Measurements from ENCODE around the gene ARID1B.

ARID1B gene

GRCh38 chr6:156974830-156975261, 197.7 kb downstream of the ARID1B start:
- no peak overlapping the region for H3K4me3 ChIP-seq (ENCODE audit: insufficient read depth, low read length, poor library complexity, severe bottlenecking)
- H4K20me1 ChIP-seq (ENCODE audit: low read depth, low read length) = peaks cover 43% of the 10 kb centered on the region
- H3K4me2 ChIP-seq (ENCODE audit: low read depth, low read length, poor library complexity, severe bottlenecking) = no peak overlapping the region

GRCh38 chr6:156975414-156975813, 198.2 kb downstream of the ARID1B start:
- Histone ChIP-seq H3K79me2 (ENCODE audit: insufficient read depth, low read length) (peaks cover 70% of the 10 kb centered on the region), H2AFZ (ENCODE audit: low read depth, low read length, severe bottlenecking) (no peak overlapping the region), H3K9ac (ENCODE audit: low read length) (no peak overlapping the region), H3K4me3 (ENCODE audit: insufficient read depth, low read length, poor library complexity, severe bottlenecking) (no peak overlapping the region), H3K36me3 (ENCODE audit: low read length) (no peaks in the 10 kb centered on the region), H3K4me2 (ENCODE audit: low read depth, low read length, poor library complexity, severe bottlenecking) (no peak overlapping the region), H3K27ac (ENCODE audit: low read depth, low read length) (no peak overlapping the region), H3F3A (ENCODE audit: insufficient read depth) (no peaks in the 10 kb centered on the region; the same call in 1 of the 2 replicates), H3K9me2 (replicated peaks; ENCODE audit: insufficient read depth, low read length) (no peaks in the 10 kb centered on the region), H4K20me1 (ENCODE audit: low read depth, low read length) (peaks cover 43% of the 10 kb centered on the region), H3K27me3 (ENCODE audit: low read length) (no peaks in the 10 kb centered on the region), H3K9me3 (ENCODE audit: insufficient read depth, low read length) (no peaks in the 10 kb centered on the region)
- TF ChIP-seq CTCF (IDR thresholded peaks at IDR 0.05; ENCODE audit: insufficient read depth, low read length, poor library complexity, severe bottlenecking) (no peak), EZH2phosphoT487 (conservative IDR thresholded peaks at IDR 0.05; ENCODE audit: low read length) (no peak)

More at GRCh38 chr6:156974830-156975261, 197.7 kb downstream of the ARID1B start:
- no peak overlapping the region for H3K27ac ChIP-seq (ENCODE audit: low read depth, low read length)
- H3K27me3 ChIP-seq (ENCODE audit: low read length) = no peaks in the 10 kb centered on the region
- H3F3A ChIP-seq (ENCODE audit: insufficient read depth) = no peaks in the 10 kb centered on the region; the same call in 1 of the 2 replicates
- H3K79me2 ChIP-seq (ENCODE audit: insufficient read depth, low read length) = peaks cover 71% of the 10 kb centered on the region
- no peaks in the 10 kb centered on the region for H3K9me2 ChIP-seq (replicated peaks; ENCODE audit: insufficient read depth, low read length)
- H3K36me3 ChIP-seq (ENCODE audit: low read length) = no peaks in the 10 kb centered on the region
- H3K9me3 ChIP-seq (ENCODE audit: insufficient read depth, low read length) = no peaks in the 10 kb centered on the region
- no peak overlapping the region for H2AFZ ChIP-seq (ENCODE audit: low read depth, low read length, severe bottlenecking)
- no peak overlapping the region for H3K9ac ChIP-seq (ENCODE audit: low read length)
- TF ChIP-seq CTCF (IDR thresholded peaks at IDR 0.05; ENCODE audit: insufficient read depth, low read length, poor library complexity, severe bottlenecking) (no peak), EZH2phosphoT487 (conservative IDR thresholded peaks at IDR 0.05; ENCODE audit: low read length) (no peak)

- Histone ChIP-seq H3K4me2 (ENCODE audit: low read depth, low read length, poor library complexity, severe bottlenecking) (no peak overlapping the region), H3K27ac (ENCODE audit: low read depth, low read length) (no peak overlapping the region), H3K9ac (ENCODE audit: low read length) (no peak overlapping the region)
Observed at GRCh38 chr6:156976216-156977127, 199.3 kb downstream of the ARID1B start.

More at GRCh38 chr6:156976216-156977127, 199.3 kb downstream of the ARID1B start:
- Histone ChIP-seq H3K9me2 (replicated peaks; ENCODE audit: insufficient read depth, low read length) (no peaks in the 10 kb centered on the region), H4K20me1 (ENCODE audit: low read depth, low read length) (peaks cover 36% of the 10 kb centered on the region), H3K4me3 (ENCODE audit: insufficient read depth, low read length, poor library complexity, severe bottlenecking) (no peak overlapping the region), H3K27me3 (ENCODE audit: low read length) (no peaks in the 10 kb centered on the region), H3K36me3 (ENCODE audit: low read length) (no peaks in the 10 kb centered on the region), H3F3A (ENCODE audit: insufficient read depth) (no peaks in the 10 kb centered on the region; the same call in 1 of the 2 replicates), H3K9me3 (ENCODE audit: insufficient read depth, low read length) (no peaks in the 10 kb centered on the region), H2AFZ (ENCODE audit: low read depth, low read length, severe bottlenecking) (no peak overlapping the region), H3K79me2 (ENCODE audit: insufficient read depth, low read length) (peaks cover 66% of the 10 kb centered on the region)
- no peak for TF ChIP-seq CTCF (IDR thresholded peaks at IDR 0.05; ENCODE audit: insufficient read depth, low read length, poor library complexity, severe bottlenecking)
- no peak for TF ChIP-seq EZH2phosphoT487 (conservative IDR thresholded peaks at IDR 0.05; ENCODE audit: low read length)
